Spleen (tissue), 11 donors: ENCODE data around the gene PDE6G. TPM values are rescaled to one million over a fixed set of nuclear protein-coding genes. Genes with fewer than 3 reads are reported as not detected.

Source experiments
- DNase-seq: peaks from one replicate; pipeline ENCODE4 v3.0.0-alpha.2; 2020
- H3K27ac ChIP-seq, 8 donors: fragments of 200-600 bp; sonication (generic) in 7 of 8; 1 replicate in 4 of 8; 2 replicates in 4 of 8; pipeline versions ENCODE4 v1.5.0 to v1.8.0; 2016 to 2021; ENCODE audit warnings: inconsistent platforms in 4 of 8, mild to moderate bottlenecking in 4 of 8, moderate library complexity in 1 of 8
- H3K27me3 ChIP-seq, 7 donors: fragments of 200-600 bp; sonication (generic) in 6 of 7; replicated peaks in 1 of 7; 1 replicate in 4 of 7; 2 replicates in 3 of 7; pipeline versions ENCODE4 v1.5.0 to v1.8.0; 2016 to 2021; ENCODE audit warnings: inconsistent platforms in 3 of 7, mild to moderate bottlenecking in 1 of 7
- H3K36me3 ChIP-seq, 6 donors: fragments of 200-600 bp; sonication (generic) in 5 of 6; 1 replicate in 4 of 6; 2 replicates in 2 of 6; pipeline versions ENCODE4 v1.5.0 to v1.8.0; 2016 to 2021; ENCODE audit warnings: inconsistent platforms in 2 of 6
- H3K4me1 ChIP-seq, 6 donors: fragments of 200-600 bp; sonication (generic) in 5 of 6; 1 replicate in 3 of 6; 2 replicates in 3 of 6; pipeline versions ENCODE4 v1.5.0 to v1.8.0; 2016 to 2021; ENCODE audit warnings: inconsistent platforms in 3 of 6
- H3K4me3 ChIP-seq, 8 donors: fragments of 200-600 bp; sonication (generic) in 7 of 8; 1 replicate in 4 of 8; 2 replicates in 4 of 8; pipeline versions ENCODE4 v1.5.0 to v1.8.0; 2016 to 2021; ENCODE audit warnings: inconsistent platforms in 4 of 8, mild to moderate bottlenecking in 4 of 8, moderate library complexity in 2 of 8
- H3K9me3 ChIP-seq, 8 donors: fragments of 200-600 bp; sonication (generic) in 7 of 8; 1 replicate in 4 of 8; 2 replicates in 4 of 8; pipeline versions ENCODE4 v1.5.0 to v1.8.0; 2016 to 2021; ENCODE audit warnings: inconsistent platforms in 4 of 8
- POLR2A ChIP-seq, 3 donors: fragments of 450-650 bp; IDR thresholded peaks; one replicate each; pipeline ENCODE4 v1.5.1; 2017; ENCODE audit warnings: antibody characterized with exemption in 3 of 3, mild to moderate bottlenecking in 1 of 3
- POLR2AphosphoS5 ChIP-seq, 3 donors: sonication (generic); formaldehyde crosslinking; IDR thresholded peaks; one replicate each; pipeline ENCODE4 v1.5.1; 2017; ENCODE audit warnings: antibody characterized with exemption in 3 of 3
- WGBS, 5 donors: extraction: QIAGEN DNeasy Blood & Tissue Kit in 3 of 5; methylation state at CpG; one replicate each; pipeline versions ENCODE4 v1.1.5 to v1.1.7; 2013 to 2018; 5-methylcytosine and 5-hydroxymethylcytosine counted together
- intact Hi-C: fragments of 100-400 bp; cut with DNase I; formaldehyde crosslinking; loops from one replicate; pipeline ENCODE4 v1.15.0; 2023; ENCODE audit warnings: low total_unique reads
- polyA plus RNA-seq, 3 donors: library from polyadenylated mRNA; stranded (reverse); fragments of 200-250 nt; gene quantifications; one replicate each; pipeline ENCODE4 v1.2.1, GENCODE V29; 2013
- total RNA-seq, 7 donors: library from RNA; depleted of rRNA in 3 of 7; stranded (reverse); fragments of >200 nt in 3 of 7; fragmentation: NEBNext Ultra II Directional in 4 of 7; extraction: Animal tissue kit (Norgen Biotek cat#: 25700) in 4 of 7; gene quantifications; one replicate each; pipeline versions ENCODE4 v1.1.0 to v1.2.1, GENCODE V29; 2016 to 2021
- TF ChIP-seq, protein P1 (sequence below), 11 experiments: fragments of 200-600 bp in 7 of 11; fragments of 450-650 bp in 4 of 11; sonication (generic) in 4 of 11; IDR thresholded peaks in 8 of 11; conservative IDR thresholded peaks in 3 of 11; 1 replicate in 7 of 11; 2 replicates in 4 of 11; pipeline versions ENCODE4 v1.4.0 to v1.8.0; 2016 to 2021; ENCODE audit warnings: antibody characterized with exemption in 11 of 11, inconsistent platforms in 4 of 11, mild to moderate bottlenecking in 1 of 11
- donor health status: healthy with polysubstance abuse.
- donor health status: DM: no; HTN: no; CAD: no; lungs with moderate emphysema.
- donor health status: DM: no; HTN: no; CAD: no.
- donor health status: Bipolar disorder and iron deficiency.
- donor health status: healthy.
- donor health status: DM: no; HTN: no; CAD: no.
- donor health status: DM: yes; HTN: yes; CAD: no.

PDE6G gene
- total and polyA plus RNA-seq, 10 donors, result 6.7 to 27.0 (median 19.4) TPM

DNA sequence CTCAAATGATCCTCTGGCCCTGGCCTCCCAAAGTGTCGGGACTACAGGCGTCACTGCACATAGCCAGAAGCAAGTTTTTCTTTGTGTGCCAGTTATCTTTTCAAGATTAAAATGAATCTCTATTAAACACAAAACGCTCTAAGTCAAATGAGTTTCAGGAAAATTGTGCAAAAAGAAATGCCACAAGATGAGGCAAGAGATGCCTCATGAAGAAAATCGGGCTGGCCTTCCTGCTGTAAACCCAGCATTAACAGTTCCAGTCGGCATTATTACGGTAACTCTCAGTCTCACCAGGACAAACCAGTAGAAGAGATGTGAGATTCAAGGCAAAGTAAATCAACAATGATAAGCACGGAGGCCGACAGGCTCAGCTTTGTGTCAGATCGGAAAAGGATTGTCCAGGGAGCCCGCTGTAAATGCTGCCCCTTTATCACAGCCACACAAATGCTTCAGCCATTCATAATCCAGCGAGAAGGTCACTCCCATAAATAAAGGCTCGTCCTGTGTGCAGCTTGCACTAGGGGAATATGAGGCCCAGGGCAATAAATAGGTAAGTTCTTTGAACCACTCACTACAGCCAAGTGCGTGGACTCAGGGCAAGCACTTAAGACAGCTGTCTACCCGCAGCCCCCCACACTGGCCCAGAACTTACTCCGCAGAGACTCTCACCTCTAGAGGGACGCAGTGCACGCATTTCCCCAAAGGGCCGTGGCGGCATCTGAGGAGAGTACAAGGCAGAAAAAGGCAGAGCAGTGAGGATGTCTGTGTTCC lies 46.6 kb downstream of the PDE6G start:
- Histone ChIP-seq H3K4me3 (no peak overlapping the region), H3K4me1 (peaks cover 3 to 55% (median 19%) of the 10 kb centered on the region in 6 donors), H3K36me3 (peaks cover 0 to 98% (median 79%) of the 10 kb centered on the region in 6 donors), H3K27me3 (no peaks in the 10 kb centered on the region), H3K27ac (peak overlapping the region in 4 of 8 donors; percentile 2 to 56 (median 36)), H3K9me3 (no peaks in the 10 kb centered on the region)
- 62 to 92% (median 86%) methylated on average over 19 of the region's 19 CpGs for WGBS, 5 donors
- TF ChIP-seq POLR2A (IDR thresholded peaks at IDR 0.05) (no peak), POLR2AphosphoS5 (IDR thresholded peaks at IDR 0.05) (no peak)
- TF ChIP-seq, protein P1, sequence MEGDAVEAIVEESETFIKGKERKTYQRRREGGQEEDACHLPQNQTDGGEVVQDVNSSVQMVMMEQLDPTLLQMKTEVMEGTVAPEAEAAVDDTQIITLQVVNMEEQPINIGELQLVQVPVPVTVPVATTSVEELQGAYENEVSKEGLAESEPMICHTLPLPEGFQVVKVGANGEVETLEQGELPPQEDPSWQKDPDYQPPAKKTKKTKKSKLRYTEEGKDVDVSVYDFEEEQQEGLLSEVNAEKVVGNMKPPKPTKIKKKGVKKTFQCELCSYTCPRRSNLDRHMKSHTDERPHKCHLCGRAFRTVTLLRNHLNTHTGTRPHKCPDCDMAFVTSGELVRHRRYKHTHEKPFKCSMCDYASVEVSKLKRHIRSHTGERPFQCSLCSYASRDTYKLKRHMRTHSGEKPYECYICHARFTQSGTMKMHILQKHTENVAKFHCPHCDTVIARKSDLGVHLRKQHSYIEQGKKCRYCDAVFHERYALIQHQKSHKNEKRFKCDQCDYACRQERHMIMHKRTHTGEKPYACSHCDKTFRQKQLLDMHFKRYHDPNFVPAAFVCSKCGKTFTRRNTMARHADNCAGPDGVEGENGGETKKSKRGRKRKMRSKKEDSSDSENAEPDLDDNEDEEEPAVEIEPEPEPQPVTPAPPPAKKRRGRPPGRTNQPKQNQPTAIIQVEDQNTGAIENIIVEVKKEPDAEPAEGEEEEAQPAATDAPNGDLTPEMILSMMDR (IDR thresholded peaks at IDR 0.05 in 8 of 11, conservative IDR thresholded peaks at IDR 0.05 in 3 of 11), result no peak
- no peak for DNase-seq
- intact Hi-C loops, result no loop called here

DNA sequence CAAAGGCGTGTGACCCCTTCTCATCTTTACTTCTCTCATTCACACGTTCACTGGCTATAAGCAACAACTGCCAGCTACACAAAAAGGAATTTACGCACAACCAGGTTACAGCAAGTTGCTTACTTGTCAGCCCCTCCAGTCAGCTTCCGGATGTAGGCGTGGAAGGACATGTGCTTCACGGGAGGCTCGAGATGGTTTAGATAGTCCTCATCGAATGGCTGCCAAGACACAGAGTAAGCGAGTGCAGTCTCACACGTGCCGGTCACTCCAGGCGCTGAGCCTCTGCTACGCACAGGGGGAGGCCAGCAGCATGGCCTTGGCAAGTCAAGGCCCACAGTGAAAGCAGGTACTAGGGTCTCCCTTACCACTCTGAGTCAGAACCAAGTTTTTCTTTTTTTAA lies 47.7 kb downstream of the PDE6G start:
- Histone ChIP-seq H3K27me3 (no peaks in the 10 kb centered on the region), H3K36me3 (peaks cover 0 to 98% (median 86%) of the 10 kb centered on the region in 6 donors), H3K4me3 (no peak overlapping the region), H3K4me1 (peaks cover 0 to 44% (median 11%) of the 10 kb centered on the region in 6 donors), H3K9me3 (no peaks in the 10 kb centered on the region), H3K27ac (peak overlapping the region in 3 of 8 donors; percentile 34 to 56 (median 37))
- no peak for DNase-seq
- intact Hi-C loops, result no loop called here
- 92 to 94% (median 93%) methylated on average over 13 of the region's 13 CpGs for WGBS, 5 donors
- TF ChIP-seq, protein P1 (IDR thresholded peaks at IDR 0.05 in 8 of 11, conservative IDR thresholded peaks at IDR 0.05 in 3 of 11), result no peak
- TF ChIP-seq POLR2A (IDR thresholded peaks at IDR 0.05), result no peak
- no peak for TF ChIP-seq POLR2AphosphoS5 (IDR thresholded peaks at IDR 0.05)

GRCh38 chr17:81608082-81608481 lies 48.3 kb downstream of the PDE6G start:
- Histone ChIP-seq H3K4me1 (peaks cover 0 to 39% (median 8%) of the 10 kb centered on the region in 6 donors), H3K4me3 (no peak overlapping the region), H3K36me3 (peaks cover 0 to 98% (median 85%) of the 10 kb centered on the region in 6 donors), H3K9me3 (no peaks in the 10 kb centered on the region), H3K27ac (peak overlapping the region in 1 of 8 donors; percentile 21), H3K27me3 (no peaks in the 10 kb centered on the region)
- no peak for DNase-seq
- intact Hi-C loops, result no loop called here
- 94 to 100% (median 98%) methylated on average over 4 of the region's 4 CpGs for WGBS, 5 donors
- TF ChIP-seq POLR2AphosphoS5 (IDR thresholded peaks at IDR 0.05), result no peak
- TF ChIP-seq, protein P1 (IDR thresholded peaks at IDR 0.05 in 8 of 11, conservative IDR thresholded peaks at IDR 0.05 in 3 of 11), result no peak
- TF ChIP-seq POLR2A (IDR thresholded peaks at IDR 0.05), result no peak

DNA sequence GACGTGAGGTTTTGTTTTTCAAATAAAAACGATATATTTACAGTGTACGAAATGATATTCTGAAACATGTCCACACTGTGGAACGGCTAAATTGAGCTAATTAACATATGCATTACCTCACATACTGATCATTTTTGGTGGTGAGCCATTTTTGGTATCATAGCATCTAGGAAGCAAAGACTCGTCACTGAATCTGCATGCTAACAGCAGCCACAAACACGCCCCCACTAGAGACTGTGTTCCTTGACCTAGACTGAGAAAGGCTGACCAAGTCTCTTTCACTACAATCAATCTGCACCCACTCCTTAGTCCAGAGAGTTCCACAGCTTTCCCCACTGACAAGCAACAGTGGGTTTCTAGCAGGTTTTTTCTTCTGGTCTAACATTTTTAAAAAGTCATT lies 48.9 kb downstream of the PDE6G start:
- WGBS, 5 donors, result 75 to 92% (median 85%) methylated on average over 6 of the region's 6 CpGs
- TF ChIP-seq POLR2AphosphoS5 (IDR thresholded peaks at IDR 0.05), result no peak
- TF ChIP-seq, protein P1 (IDR thresholded peaks at IDR 0.05 in 8 of 11, conservative IDR thresholded peaks at IDR 0.05 in 3 of 11), result no peak
- no peak for TF ChIP-seq POLR2A (IDR thresholded peaks at IDR 0.05)
- H3K36me3 ChIP-seq, result peaks cover 0 to 98% (median 80%) of the 10 kb centered on the region in 6 donors
- no peak overlapping the region for H3K4me3 ChIP-seq
- intact Hi-C loops, result no loop called here
- peaks cover 0 to 39% (median 8%) of the 10 kb centered on the region in 6 donors for H3K4me1 ChIP-seq
- no peak overlapping the region for H3K27ac ChIP-seq
- no peaks in the 10 kb centered on the region for H3K9me3 ChIP-seq
- DNase-seq, result no peak
- no peaks in the 10 kb centered on the region for H3K27me3 ChIP-seq
